GM20000 (cell line): ENCODE data around the gene DNASE1L2.

Experiments
- DNase-seq: peaks from one replicate; pipeline ENCODE4 v3.0.0; 2012; ENCODE audit warnings: low spot score
- CTCF ChIP-seq: IDR thresholded peaks from 2 replicates; pipeline ENCODE4 v1.5.1; 2012; ENCODE audit warnings: mild to moderate bottlenecking, control low read depth; ENCODE audit errors: extremely low read depth, missing control alignments

Gene DNASE1L2

DNA sequence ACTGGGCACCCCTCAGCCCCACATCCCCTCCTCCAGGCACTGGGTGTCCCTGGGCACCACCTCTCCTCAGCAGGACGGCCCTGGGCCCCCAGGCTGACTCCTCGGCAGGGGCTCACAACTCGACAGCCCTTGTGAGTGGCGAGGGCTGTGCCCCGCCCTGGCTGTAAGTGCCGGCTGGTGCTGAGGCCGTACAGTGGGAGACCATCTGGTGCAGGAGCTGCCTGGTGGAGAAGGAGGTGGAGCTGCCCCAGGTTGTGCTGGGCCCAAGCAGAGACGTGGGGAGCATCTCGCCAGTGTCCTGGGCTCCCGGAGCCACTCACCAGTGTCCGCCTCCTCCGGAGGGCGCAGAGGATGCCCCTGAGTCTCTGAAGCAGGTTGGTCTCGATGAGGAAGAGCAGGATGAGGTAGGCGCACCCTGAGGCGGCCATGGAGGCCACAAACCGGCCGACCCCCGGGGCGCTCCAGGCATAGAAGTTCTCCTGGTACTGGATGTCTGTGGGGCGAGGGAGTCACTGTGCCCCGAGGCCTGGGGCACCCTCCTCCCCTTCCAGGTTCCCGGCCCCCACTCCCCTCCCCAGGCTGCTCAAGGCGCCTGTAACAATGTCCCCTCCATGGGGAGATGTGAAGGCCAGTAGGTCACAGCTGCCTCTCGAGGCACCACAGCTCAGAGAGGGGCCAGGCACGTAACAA lies 46.8 kb downstream of the DNASE1L2 start:
- DNase-seq, result no peak
- no peak for TF ChIP-seq CTCF

GRCh38 chr16:2284001-2284770 lies 47.9 kb downstream of the DNASE1L2 start:
- no peak for DNase-seq
- no peak for TF ChIP-seq CTCF

GRCh38 chr16:2284797-2285576 lies 48.7 kb downstream of the DNASE1L2 start:
- no peak for DNase-seq
- no peak for TF ChIP-seq CTCF

DNA sequence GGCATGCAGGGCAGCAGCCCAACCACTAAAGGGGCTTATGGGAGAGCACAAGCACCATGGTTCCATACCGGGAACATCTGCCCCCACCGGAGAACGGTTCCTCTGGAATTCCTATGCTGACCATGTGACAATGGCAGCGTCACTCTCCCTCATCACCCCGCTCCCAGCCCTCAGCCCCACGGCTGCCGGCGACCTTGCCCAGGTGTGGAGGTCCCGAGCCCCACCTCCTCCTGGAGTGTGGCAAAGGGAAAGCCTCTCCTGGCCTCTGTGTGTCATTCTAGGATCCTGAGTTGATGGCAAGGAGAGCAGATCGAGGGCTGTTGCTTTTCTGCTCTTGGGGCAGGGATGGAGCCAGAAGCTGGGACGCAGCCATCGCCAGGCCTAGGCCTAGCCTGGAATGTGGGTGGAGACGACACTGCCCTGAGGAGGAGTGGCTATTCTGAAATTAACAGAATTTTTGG lies 49.5 kb downstream of the DNASE1L2 start:
- no peak for DNase-seq
- TF ChIP-seq CTCF, result no peak

DNA sequence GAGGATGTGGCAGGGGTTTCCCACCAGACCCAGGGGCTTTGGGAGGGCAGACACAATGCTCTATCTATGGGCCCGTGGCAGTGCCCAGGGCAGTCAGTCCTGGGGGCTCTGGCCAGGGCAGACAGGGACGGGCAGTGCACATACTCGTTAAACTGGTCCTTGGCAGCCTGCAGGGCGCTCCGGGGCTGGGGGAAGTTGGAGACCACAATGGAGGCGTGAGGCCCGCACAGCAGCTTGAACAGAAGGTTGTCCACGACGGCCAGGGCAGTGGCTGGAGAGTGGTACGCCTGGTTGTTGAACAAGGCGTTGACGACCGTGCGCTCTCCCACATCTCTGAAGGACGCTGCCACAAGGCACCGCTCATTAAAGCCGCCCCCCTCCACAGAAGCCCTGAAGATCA lies 50.3 kb downstream of the DNASE1L2 start:
- no peak for TF ChIP-seq CTCF
- DNase-seq, result no peak

GRCh38 chr16:2287916-2288547 lies 51.8 kb downstream of the DNASE1L2 start:
- no peak for TF ChIP-seq CTCF
- no peak for DNase-seq
